HG03060 (cell line): ENCODE data around the gene ZNF367.

Experiments
- ATAC-seq: cut with Tn5 transposase; IDR thresholded peaks from one replicate; pipeline ENCODE4 v1.9.1; 2021; ENCODE audit warnings: low read depth, moderate number of reproducible peaks; ENCODE audit not compliant: unreplicated experiment

Gene ZNF367

GRCh38 chr9:96437454-96437853 is 19.3 kb upstream of the ZNF367 start:
- no peak for ATAC-seq

- no peak for ATAC-seq
These were observed 18.4 kb upstream of the ZNF367 start for GRCh38 chr9:96436456-96437126.

GRCh38 chr9:96436063-96436455 is 17.9 kb upstream of the ZNF367 start:
- no peak for ATAC-seq

- ATAC-seq = no peak
These were observed 17.2 kb upstream of the ZNF367 start for GRCh38 chr9:96435345-96435744.

- no peak for ATAC-seq
These were observed 12.2 kb upstream of the ZNF367 start for GRCh38 chr9:96430377-96430776.

- ATAC-seq = no peak
These were observed 11.6 kb upstream of the ZNF367 start for GRCh38 chr9:96429732-96430131.

- no peak for ATAC-seq
These were observed 7.5 kb upstream of the ZNF367 start for GRCh38 chr9:96425500-96426169.

GRCh38 chr9:96423985-96424336 is 5.8 kb upstream of the ZNF367 start:
- no peak for ATAC-seq

GRCh38 chr9:96423322-96423984 is 5.3 kb upstream of the ZNF367 start:
- no peak for ATAC-seq

- no peak for ATAC-seq
These were observed 2.5 kb upstream of the ZNF367 start for GRCh38 chr9:96420468-96421219.

- ATAC-seq = no peak
These were observed 1.5 kb upstream of the ZNF367 start for GRCh38 chr9:96419691-96419969.

- peak; percentile 11 for ATAC-seq
These were observed 935 bp upstream of the ZNF367 start for GRCh38 chr9:96418920-96419690.

- no peak for ATAC-seq
These were observed 498 bp downstream of the ZNF367 start for GRCh38 chr9:96417661-96418082.

GRCh38 chr9:96417051-96417586 is 1.1 kb downstream of the ZNF367 start:
- no peak for ATAC-seq

- ATAC-seq = no peak
These were observed 4.6 kb downstream of the ZNF367 start for GRCh38 chr9:96413302-96414221.

- no peak for ATAC-seq
These were observed 5.8 kb downstream of the ZNF367 start for GRCh38 chr9:96412174-96412913.

GRCh38 chr9:96411129-96411838 is 6.9 kb downstream of the ZNF367 start:
- no peak for ATAC-seq
